GM18520 (cell line): ENCODE measurements around the gene SLCO1B3.
"Not testable (repeated sequence)": the region's sequence is repeated elsewhere in the genome, so short reads cannot be mapped to it uniquely, and the experiment has no call there.

Experiments used
- ATAC-seq: cut with Tn5 transposase; IDR thresholded peaks from one replicate; pipeline ENCODE4 v1.9.1; 2021; ENCODE audit not compliant: unreplicated experiment

The SLCO1B3 gene

GRCh38 chr12:20810487-20810886 lies at the start of gene SLCO1B3:
Gene SLCO1B3 (plus strand): TSS chr12:20810705. CDS start chr12:20815739, 5,034 bp downstream.
- ATAC-seq: no peak

DNA sequence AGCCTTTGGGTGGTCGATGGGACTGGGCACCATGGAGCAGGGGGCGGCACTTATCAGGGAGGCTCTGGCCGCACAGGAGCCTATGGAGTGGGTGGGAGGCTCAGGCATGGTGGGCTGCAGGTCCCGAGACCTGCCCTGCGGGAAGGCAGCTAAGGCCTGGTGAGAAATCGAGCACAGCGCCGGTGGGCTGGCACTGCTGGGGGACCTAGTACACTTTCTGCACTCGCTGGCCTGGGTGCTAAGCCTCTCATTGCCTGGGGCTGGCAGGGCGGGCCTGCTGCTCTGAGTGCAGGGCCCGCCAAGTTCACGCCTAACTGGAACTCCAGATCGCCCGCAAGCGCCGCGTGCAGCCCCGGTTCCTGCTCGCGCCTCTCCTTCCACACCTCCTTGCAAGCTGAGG lies 33.1 kb upstream of the SLCO1B3 start:
- ATAC-seq: no peak

DNA sequence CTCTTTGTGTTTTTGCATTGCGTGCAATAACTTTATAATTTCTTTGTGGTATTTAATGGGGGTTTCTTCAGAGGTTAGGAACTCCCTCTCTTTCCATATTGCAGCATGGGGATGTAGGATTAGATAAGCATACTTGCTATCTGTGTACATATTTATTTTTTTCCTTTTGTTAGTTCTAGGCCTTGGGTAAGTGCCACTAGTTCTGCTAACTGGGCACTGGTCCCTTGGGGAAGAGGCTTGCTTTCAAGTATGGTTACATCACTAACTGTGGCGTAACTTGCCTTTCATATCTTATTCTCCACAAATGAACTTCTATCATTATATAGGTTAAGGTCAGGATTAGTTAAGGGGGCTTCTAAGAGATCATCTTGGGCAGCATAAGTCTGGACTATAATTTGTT lies 31.5 kb upstream of the SLCO1B3 start:
- ATAC-seq: no peak

DNA sequence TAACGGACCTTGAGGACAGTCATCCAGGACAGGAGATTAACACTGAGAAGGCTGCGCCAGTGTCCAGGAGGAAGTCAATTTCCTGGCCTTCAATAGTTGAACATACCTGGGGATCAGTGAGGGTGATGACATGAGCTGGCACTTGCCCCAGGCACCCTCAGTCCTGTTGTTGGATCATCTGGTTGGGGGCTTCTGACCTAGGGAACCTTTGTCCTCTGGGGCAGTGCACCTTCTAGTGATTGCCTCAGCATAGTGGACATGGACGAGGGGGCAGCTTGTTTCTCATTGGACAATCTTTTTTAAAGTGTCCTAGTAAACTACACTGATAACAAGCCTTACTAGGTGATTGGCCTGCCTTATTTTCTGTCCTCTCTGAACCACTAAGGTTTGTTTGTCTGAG lies 30.5 kb upstream of the SLCO1B3 start:
- ATAC-seq: not testable (repeated sequence)

DNA sequence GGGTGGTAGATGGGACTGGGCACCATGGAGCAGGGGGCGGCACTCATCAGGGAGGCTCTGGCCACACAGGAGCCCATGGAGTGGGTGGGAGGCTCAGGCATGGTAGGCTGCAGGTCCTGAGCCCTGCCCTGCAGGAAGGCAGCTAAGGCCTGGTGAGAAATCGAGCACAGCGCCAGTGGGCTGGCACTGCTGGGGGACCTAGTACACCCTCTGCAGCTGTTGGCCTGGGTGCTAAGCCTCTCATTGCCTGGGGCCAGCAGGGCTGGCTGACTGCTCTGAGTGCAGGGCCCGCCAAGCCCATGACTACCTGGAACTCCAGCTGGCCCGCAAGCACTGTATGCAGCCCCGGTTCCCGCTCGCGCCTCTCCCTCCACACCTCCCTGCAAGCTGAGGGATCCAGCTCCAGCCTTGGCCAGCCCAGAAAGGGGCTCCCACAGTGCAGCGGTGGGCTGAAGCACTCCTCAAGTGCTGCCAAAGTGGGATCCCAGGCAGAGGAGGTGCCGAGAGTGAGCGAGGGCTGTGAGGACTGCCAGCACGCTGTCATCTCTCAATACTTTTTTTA lies 26.6 kb upstream of the SLCO1B3 start:
- not testable (repeated sequence) for ATAC-seq

DNA sequence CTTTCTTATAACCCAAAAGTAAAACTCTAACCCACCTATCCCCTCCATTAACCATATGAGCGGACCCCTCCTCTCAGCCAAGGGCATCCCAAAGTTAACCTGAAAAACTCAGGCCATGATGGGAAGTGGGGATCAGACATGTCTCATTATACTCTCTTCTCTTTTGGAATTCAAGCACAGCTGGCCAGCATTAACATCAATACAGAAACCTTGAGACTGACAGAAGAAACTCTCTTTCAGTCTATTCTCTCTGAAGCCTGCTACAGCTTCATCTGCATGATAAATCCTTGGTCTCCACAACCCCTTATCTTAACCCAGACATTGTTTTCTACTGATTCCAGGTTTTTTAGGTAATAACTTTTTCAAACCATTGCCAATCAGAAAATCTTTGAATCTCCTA lies 17.5 kb upstream of the SLCO1B3 start:
- no peak for ATAC-seq

GRCh38 chr12:20798554-20798953 lies 12.0 kb upstream of the SLCO1B3 start:
- no peak for ATAC-seq

DNA sequence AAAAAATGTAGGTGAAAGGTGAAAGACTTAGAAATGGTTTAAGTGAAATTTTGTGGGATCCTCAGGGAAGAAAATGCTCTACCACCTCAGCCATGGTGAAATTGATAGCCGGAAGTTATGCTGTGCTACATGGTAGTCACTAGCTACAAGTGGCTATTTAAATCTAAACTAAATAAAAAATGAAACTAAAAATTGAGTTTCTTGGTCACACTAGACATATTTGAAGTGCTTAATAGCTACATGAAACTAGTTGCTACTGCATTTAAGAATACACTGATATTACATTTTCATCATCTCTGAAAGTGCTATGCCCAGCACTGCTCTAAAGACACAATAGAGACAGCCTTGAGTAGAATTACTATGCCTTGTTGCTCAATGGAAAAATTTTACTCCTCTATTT lies 10.3 kb upstream of the SLCO1B3 start:
- no peak for ATAC-seq

DNA sequence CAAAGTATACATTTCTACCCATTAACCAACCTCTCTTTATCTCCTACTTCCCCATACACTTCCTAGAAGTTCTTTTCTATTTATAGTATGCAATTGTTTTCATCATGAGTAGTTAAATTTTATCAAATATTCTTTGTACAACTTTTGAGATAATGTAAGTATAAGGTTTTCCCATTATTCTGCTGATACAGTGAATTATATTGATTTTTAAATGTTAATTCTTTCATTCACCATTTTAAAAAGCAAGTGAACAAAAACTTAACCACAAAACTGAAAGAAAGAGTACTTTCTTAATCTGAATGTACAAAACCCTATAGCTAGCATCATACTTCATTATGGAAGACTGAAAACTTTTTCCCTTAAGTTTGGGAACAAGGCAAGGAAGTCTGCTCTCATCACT lies 9.5 kb upstream of the SLCO1B3 start:
- no peak for ATAC-seq

- no peak for ATAC-seq
Observed at GRCh38 chr12:20805921-20806320, 4.6 kb upstream of the SLCO1B3 start.

- ATAC-seq: no peak
Observed at GRCh38 chr12:20807192-20808080, 3.1 kb upstream of the SLCO1B3 start.

DNA sequence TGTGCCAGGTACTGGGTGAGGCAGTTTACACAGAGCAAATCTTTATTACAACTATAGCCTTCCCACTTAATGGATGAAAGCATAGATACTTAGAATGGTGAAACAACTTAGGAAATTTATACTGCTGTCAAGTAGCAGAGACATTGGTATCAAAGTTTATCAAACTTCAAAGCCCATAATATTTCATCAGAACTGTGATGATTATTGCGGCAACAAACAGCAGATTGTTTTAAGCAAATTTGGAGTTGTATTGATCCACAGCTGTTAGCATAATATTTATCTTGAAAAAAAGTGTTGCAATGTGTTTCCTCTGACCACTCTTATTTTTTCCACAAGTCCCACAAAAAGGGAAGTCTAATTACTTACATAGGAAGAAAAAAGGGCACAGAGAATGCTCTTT lies 2.0 kb upstream of the SLCO1B3 start:
- ATAC-seq: no peak

- ATAC-seq: no peak
Observed at GRCh38 chr12:20815574-20815973, 5.1 kb downstream of the SLCO1B3 start.

DNA sequence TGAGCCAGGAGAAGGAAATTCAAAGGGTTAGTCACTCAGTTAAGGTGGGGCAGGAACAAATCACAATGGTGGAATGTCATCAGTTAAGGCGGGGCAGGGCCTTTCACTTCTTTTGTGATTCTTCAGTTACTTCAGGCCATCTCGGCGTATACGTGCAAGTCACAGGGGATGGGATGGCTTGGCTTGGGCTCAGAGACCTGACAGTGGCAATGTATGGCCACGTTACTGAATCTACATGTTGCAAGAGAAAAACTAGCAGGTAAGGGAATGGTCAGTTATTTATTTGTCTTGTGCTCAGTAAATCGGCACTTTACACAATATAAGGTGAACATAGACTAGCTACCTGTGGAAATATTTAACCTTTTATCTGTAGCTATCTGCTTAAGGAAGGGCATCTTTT lies 11.9 kb downstream of the SLCO1B3 start:
- ATAC-seq: no peak

DNA sequence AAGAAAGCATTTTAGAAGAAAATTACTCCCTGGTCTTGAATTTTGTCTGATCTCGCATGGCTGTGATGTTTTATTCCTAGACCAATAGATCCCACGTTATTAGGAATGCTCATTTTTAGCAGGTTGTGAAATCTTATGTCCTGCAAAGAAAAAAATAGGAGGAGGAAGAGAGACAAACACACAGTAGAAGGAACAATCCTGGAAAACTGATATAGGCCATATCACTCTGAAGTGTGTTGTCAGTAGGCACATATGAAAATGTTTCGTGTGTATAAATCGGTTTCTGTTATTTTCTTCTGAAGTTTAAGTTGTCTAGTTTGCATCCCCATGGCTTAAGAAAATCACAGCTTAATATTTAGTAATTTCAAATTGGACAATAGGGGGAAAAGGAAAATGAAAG lies 12.4 kb downstream of the SLCO1B3 start:
- ATAC-seq: no peak

GRCh38 chr12:20829919-20830318 lies 19.4 kb downstream of the SLCO1B3 start:
- ATAC-seq: no peak

DNA sequence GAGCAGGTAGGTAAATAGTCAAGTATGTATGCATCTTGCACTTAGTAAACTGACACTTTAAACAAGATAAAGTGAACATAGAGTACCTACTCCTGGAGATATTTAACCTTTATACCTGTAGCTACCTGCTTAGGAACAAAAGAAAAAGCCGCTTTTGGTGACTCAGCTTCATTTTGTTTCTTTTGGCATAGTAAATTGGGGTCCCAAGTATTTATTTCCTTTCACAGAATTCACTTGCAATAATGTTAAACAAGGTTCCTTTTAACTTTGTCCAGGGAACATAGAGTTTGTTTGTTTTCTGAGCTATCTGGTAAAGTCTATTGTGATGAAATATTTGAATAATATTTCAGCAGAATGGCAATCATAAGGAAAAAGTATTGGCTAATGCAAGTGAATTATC lies 20.0 kb downstream of the SLCO1B3 start:
- ATAC-seq: no peak

DNA sequence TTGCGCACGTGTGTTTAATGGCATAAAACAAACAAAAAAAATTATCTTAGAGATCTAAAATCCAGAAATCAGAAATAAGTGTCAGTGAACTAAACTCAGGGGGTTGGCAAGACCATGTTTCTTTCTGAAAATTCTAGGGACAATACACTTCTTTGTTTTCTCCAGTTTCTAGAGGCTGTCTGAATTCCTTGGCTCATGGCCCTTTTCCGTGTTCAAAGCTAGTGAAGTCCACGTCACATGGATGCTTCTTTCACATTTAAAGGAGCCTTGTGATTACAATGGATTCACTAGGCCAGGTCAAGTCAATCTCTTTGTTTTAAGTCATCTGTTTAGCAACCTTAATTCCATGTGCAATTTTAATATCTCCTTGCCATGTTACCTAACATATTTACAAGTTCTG lies 22.4 kb downstream of the SLCO1B3 start:
- ATAC-seq: no peak

- ATAC-seq: no peak
Observed at GRCh38 chr12:20852649-20853048, 42.1 kb downstream of the SLCO1B3 start.

GRCh38 chr12:20863056-20863455 lies 52.6 kb downstream of the SLCO1B3 start:
- no peak for ATAC-seq

DNA sequence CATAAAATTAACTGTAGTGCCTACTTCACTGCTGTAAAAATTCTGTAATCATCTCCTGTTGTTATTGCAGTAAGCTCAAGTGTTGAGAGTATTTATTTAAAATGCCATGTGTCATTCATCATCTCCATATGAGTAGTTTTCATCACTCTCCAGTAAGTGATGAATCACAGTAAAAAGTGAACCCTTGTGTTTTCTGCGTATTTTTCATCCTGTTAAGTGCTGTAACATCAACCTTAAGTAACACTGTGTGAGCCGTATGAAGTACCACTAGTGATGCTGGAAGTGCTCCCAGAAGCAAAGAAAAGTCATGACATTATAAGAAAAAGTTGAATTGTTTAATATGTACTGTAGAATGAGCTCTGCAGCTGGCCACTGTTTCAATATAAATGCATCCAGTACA lies 55.4 kb downstream of the SLCO1B3 start:
- ATAC-seq: no peak

DNA sequence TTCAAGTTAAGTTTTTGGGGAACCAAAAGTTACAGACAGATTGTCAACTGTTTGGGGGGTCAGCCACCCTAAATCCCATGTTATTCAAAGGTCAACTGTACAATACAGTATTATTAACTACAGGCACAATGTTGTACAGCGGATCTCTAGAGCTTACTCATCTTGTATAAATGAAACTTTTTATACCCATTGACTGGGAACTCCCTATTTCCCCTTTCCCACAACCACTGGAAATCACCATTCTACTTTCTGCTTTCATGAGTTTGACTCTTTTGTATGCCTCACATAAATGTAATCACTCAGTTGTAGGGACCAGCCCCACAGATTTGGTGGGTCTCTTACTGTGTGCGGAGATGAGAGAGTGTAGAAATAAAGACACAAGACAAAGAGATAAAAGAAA lies 57.8 kb downstream of the SLCO1B3 start:
- ATAC-seq: no peak

- no peak for ATAC-seq
Observed at GRCh38 chr12:20883288-20883687, 72.8 kb downstream of the SLCO1B3 start.
